Measurements from ENCODE around the gene MCF2L.

The MCF2L gene

DNA sequence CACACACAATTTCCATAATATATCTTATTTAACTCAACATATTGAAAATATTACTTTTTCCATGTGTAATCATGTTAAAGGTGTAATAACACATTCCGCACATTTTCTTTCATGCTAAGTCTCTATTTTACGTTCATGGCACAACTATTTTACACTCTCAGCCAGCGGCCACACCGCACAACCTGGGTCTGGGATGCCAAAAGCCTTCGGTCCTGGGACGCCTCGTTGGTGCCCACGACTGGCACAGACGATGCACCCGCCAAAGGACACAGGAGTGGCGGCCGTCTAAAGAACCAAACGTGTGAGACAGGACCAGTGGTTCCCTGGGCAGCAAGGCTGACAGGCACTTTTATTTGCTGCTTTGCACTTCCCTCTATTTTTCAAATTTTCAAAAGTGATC, 179.4 kb downstream of the MCF2L start:
- DNase-seq (ENCODE audit: low read depth in 2 of 2), result no peak

DNA sequence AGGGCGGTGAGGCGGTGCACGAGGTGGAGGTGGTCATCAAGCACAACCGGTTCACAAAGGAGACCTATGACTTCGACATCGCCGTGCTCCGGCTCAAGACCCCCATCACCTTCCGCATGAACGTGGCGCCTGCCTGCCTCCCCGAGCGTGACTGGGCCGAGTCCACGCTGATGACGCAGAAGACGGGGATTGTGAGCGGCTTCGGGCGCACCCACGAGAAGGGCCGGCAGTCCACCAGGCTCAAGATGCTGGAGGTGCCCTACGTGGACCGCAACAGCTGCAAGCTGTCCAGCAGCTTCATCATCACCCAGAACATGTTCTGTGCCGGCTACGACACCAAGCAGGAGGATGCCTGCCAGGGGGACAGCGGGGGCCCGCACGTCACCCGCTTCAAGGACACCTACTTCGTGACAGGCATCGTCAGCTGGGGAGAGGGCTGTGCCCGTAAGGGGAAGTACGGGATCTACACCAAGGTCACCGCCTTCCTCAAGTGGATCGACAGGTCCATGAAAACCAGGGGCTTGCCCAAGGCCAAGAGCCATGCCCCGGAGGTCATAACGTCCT, 180.0 kb downstream of the MCF2L start:
- no peak for DNase-seq (ENCODE audit: low read depth in 2 of 2)

Data from stimulated activated CD8-positive, alpha-beta memory T cell treated with anti-CD3 and anti-CD28 coated beads, Interleukin-2, amount 100 ng/mL, for 48 hours (primary cell).